GM13976 (cell line): Measurements from ENCODE around the gene PPP2R2B.

Experiments used
- DNase-seq: peaks from one replicate; pipeline ENCODE4 v3.0.0; 2012; ENCODE audit warnings: low spot score
- CTCF ChIP-seq: IDR thresholded peaks from 2 replicates; pipeline ENCODE4 v1.5.1; 2012; ENCODE audit warnings: borderline replicate concordance, mild to moderate bottlenecking; ENCODE audit not compliant: insufficient read depth; ENCODE audit errors: extremely low read depth, missing control alignments, control extremely low read depth
- in situ Hi-C: fragments of 300-500 bp; cut with MboI; formaldehyde crosslinking; loops from one replicate; pipeline ENCODE4 v1.12.0; 2022; ENCODE audit warnings: low sequenced_read_pairs, mixed read lengths, inconsistent platforms; ENCODE audit not compliant: unreplicated experiment

Gene PPP2R2B

GRCh38 chr5:146761811-146762210, 116.7 kb downstream of the PPP2R2B start:
- no peak for DNase-seq
- in situ Hi-C loops, result no loop called here
- no peak for TF ChIP-seq CTCF

GRCh38 chr5:146758938-146759337, 119.6 kb downstream of the PPP2R2B start:
- no peak for DNase-seq
- no peak for TF ChIP-seq CTCF
- in situ Hi-C loops, result no loop called here

GRCh38 chr5:146758076-146758475, 120.5 kb downstream of the PPP2R2B start:
- no peak for DNase-seq
- TF ChIP-seq CTCF, result no peak
- in situ Hi-C loops, result no loop called here

- no peak for DNase-seq
- in situ Hi-C loops, result no loop called here
- TF ChIP-seq CTCF, result no peak
Measured at GRCh38 chr5:146756546-146756945, 122.0 kb downstream of the PPP2R2B start.

- TF ChIP-seq CTCF, result no peak
- in situ Hi-C loops, result no loop called here
Measured at GRCh38 chr5:146755793-146756192, 122.8 kb downstream of the PPP2R2B start.

GRCh38 chr5:146754621-146755020, 123.9 kb downstream of the PPP2R2B start:
- in situ Hi-C loops, result no loop called here
- no peak for TF ChIP-seq CTCF
- DNase-seq, result no peak

More at GRCh38 chr5:146755793-146756192, 122.8 kb downstream of the PPP2R2B start:
- no peak for DNase-seq

GRCh38 chr5:146753641-146754040, 124.9 kb downstream of the PPP2R2B start:
- no peak for DNase-seq
- in situ Hi-C loops, result no loop called here
- no peak for TF ChIP-seq CTCF
